ENCODE measurements around the gene ST3GAL4. TPM values are rescaled to one million over a fixed set of nuclear protein-coding genes. Genes with fewer than 3 reads are reported as not detected.

Gene ST3GAL4
- total and polyA plus RNA-seq, 9 of the 15 experiments (the other 6 are each of a cell fraction or from before 2014, with no cell fraction given), result 0.27 to 22.9 (median 10.5) TPM

- no peak for TF ChIP-seq PATZ1 (CRISPR knock-in tag; IDR thresholded peaks at IDR 0.05; ENCODE audit: borderline replicate concordance)
- no peak for TF ChIP-seq IRF9 (tag; IDR thresholded peaks at IDR 0.05)
- no peak for TF ChIP-seq ZNF311 (CRISPR knock-in tag; IDR thresholded peaks at IDR 0.05)
Measured at GRCh38 chr11:126391286-126391954, 35.9 kb downstream of the ST3GAL4 start (continued).

- Histone ChIP-seq H2AFZ (ENCODE audit: low read depth, low read length) (no peak overlapping the region), H3K4me3 (no peak overlapping the region), H3K9me1 (ENCODE audit: control insufficient read depth, insufficient read depth, low read length) (no peaks in the 10 kb centered on the region), H3K36me3 (ENCODE audit: control insufficient read depth, insufficient read depth, low read length) (no peaks in the 10 kb centered on the region), H3K9ac (ENCODE audit: insufficient read depth in 1 of 2, low read depth in 2 of 2, low read length in 2 of 2) (no peak overlapping the region), H4K20me1 (replicated peaks; ENCODE audit: control insufficient read depth, insufficient read depth, low read length) (peaks cover 9% of the 10 kb centered on the region; the same call in 1 of the 2 replicates), H3K27me3 (ENCODE audit: control insufficient read depth in 2 of 2, insufficient read depth in 2 of 2, low read length in 2 of 2) (no peaks in the 10 kb centered on the region), H3K9me3 (replicated peaks; ENCODE audit: control insufficient read depth, insufficient read depth, low read depth, low read length) (no peaks in the 10 kb centered on the region), H3K27ac (ENCODE audit: extremely low read depth, low read depth, low read length) (no peak overlapping the region), H3K79me2 (ENCODE audit: control insufficient read depth, insufficient read depth, low read length) (no peaks in the 10 kb centered on the region), H3K4me1 (replicated peaks in 1 of 2; ENCODE audit: control insufficient read depth in 2 of 2, insufficient read depth in 2 of 2, low read length in 2 of 2) (no peaks in the 10 kb centered on the region; a peak in 4 of 5 replicates), H3K4me2 (ENCODE audit: insufficient read depth, low read length) (no peak overlapping the region)
- POLR2A ChIA-PET, result interaction anchor here (0.6 to 0.7 kb wide), 2 partner anchors 11 to 322 kb away, joined by 3 read pairs; no protein-coding TSS in a partner anchor
- intact Hi-C loops (cut with micrococcal nuclease) (loop anchor here (1.0 to 5.0 kb wide), 2 partner anchors 45 to 82 kb away; no protein-coding TSS in a partner anchor), in situ Hi-C loops (cut with MboI) (no loop called here)
- WGBS (ENCODE audit: insufficient coverage, low coverage, missing lambda C conversion rate), result 53% methylated on average over 8 of the region's 8 CpGs
- DNase-seq (ENCODE audit: extremely low read depth in 1 of 4, low spot score in 3 of 4), result peak; percentile 26 to 52 (median 42)
- peak; percentile 72 for FAIRE-seq
- CTCF ChIA-PET (ENCODE audit: low intra/inter-chr PET ratio), result interaction anchor here (0.8 to 3.1 kb wide), 2 partner anchors 81 to 84 kb away, joined by 3 to 27 read pairs; no protein-coding TSS in a partner anchor
- no TSS peak for BruUV-seq (replicated peaks)
- peak; percentile 93 for ATAC-seq
- TF ChIP-seq BHLHE40 (IDR thresholded peaks at IDR 0.05; ENCODE audit: low read length) (peak; percentile 70), SMC3 (conservative IDR thresholded peaks at IDR 0.05; ENCODE audit: insufficient read depth, low read depth, low read length) (peak; percentile 55), HNRNPK (IDR thresholded peaks at IDR 0.05; ENCODE audit: low read depth, low read length, poor library complexity, severe bottlenecking) (no peak), JUND (IDR thresholded peaks at IDR 0.05; ENCODE audit: borderline replicate concordance, low read depth, low read length) (peak; percentile 7; the same call in 1 of the 2 replicates), JUND (tag; IDR thresholded peaks at IDR 0.05; ENCODE audit: borderline replicate concordance, low read depth, low read length) (no peak; the same call in 2 of the 3 replicates), ESRRA (IDR thresholded peaks at IDR 0.05; ENCODE audit: borderline replicate concordance, low read depth) (peak; percentile 35; the same call in 1 of the 2 replicates), CTCF (IDR thresholded peaks at IDR 0.05 in 2 of 3, conservative IDR thresholded peaks at IDR 0.05 in 1 of 3; ENCODE audit: insufficient read depth in 2 of 3, low read depth in 1 of 3, low read length in 3 of 3) (peak; percentile 60 to 68 (median 67)), TFE3 (CRISPR knock-in tag; IDR thresholded peaks at IDR 0.05) (peak; percentile 26; the same call in 1 of the 2 replicates)
Measured at GRCh38 chr11:126391970-126392632, 36.6 kb downstream of the ST3GAL4 start.

All from K562 (cell line).